GM12872 (cell line): ENCODE measurements around the gene EPB41L2.

ENCODE experiments used
- CTCF ChIP-seq: IDR thresholded peaks from 3 replicates; pipeline ENCODE4 v1.5.1; 2011; ENCODE audit warnings: low read depth, mild to moderate bottlenecking, low read length, moderate library complexity; ENCODE audit not compliant: insufficient read depth

Gene EPB41L2

GRCh38 chr6:130839379-130839778, 223.7 kb downstream of the EPB41L2 start:
- no peak for TF ChIP-seq CTCF

GRCh38 chr6:130838951-130839350, 224.1 kb downstream of the EPB41L2 start:
- TF ChIP-seq CTCF: no peak

GRCh38 chr6:130838250-130838860, 224.7 kb downstream of the EPB41L2 start:
- no peak for TF ChIP-seq CTCF

- TF ChIP-seq CTCF: no peak
These were observed 226.0 kb downstream of the EPB41L2 start for GRCh38 chr6:130837067-130837466.

GRCh38 chr6:130836055-130836640, 226.9 kb downstream of the EPB41L2 start:
- no peak for TF ChIP-seq CTCF

- TF ChIP-seq CTCF: no peak
These were observed 228.4 kb downstream of the EPB41L2 start for GRCh38 chr6:130834482-130835251.

GRCh38 chr6:130833569-130833968, 229.5 kb downstream of the EPB41L2 start:
- TF ChIP-seq CTCF: no peak
